NB4 (cell line): ENCODE measurements around the gene KLRK1.
"Not testable (repeated sequence)": the region's sequence is repeated elsewhere in the genome, so short reads cannot be mapped to it uniquely, and the experiment has no call there.

ENCODE experiments used
- DNase-seq: peaks from one replicate; pipeline ENCODE4 v3.0.0; 2010; ENCODE audit warnings: low read depth
- H3K4me3 ChIP-seq: one replicate; pipeline ENCODE4 v1.5.1; 2011; ENCODE audit warnings: mild to moderate bottlenecking, low read depth, low read length, moderate library complexity
- CTCF ChIP-seq: IDR thresholded peaks from one replicate; pipeline ENCODE4 v1.5.1; 2012; ENCODE audit warnings: low read depth, low read length
- MAX ChIP-seq: IDR thresholded peaks from 2 replicates; pipeline ENCODE4 v1.6.1; 2011; ENCODE audit warnings: low read depth, low read length
- MYC ChIP-seq: IDR thresholded peaks from 2 replicates; pipeline ENCODE4 v1.6.1; 2011; ENCODE audit warnings: low read depth, low read length
- POLR2A ChIP-seq: IDR thresholded peaks from 2 replicates; pipeline ENCODE4 v1.6.1; 2011; ENCODE audit warnings: mild to moderate bottlenecking; ENCODE audit not compliant: insufficient read length; ENCODE audit errors: extremely low read depth

KLRK1 gene

DNA sequence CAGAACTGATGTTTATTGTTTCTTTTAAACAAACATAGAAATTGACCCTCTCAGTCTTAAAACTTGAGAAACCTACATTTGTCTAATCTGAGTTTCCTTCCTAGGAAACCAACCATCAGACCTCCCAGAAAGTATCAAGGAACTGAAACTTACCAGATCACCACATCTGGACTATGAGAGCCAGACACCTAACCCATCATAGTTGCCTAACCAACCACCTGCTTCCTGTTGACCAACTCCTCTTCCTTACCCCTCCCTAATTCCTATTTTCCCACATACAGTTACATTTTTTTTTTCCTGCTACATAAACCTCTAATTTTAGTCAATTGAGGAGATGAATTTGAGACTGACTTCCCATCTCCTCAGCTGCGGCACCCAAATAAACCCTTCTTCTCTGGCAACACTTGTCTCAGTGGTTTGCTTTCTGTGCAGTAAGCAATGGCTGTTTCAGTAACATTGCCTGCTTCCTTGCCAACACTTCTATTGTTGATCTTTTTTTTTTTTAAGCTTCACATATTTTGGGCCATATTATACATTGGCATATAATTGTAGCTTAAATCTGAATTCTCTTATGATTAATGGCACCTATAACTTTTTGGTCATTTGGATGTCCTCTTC is 47.8 kb downstream of the KLRK1 start:
- DNase-seq: peak; percentile 62
- H3K4me3 ChIP-seq: no peak overlapping the region
- TF ChIP-seq MAX (no peak), MYC (no peak), CTCF (no peak)

DNA sequence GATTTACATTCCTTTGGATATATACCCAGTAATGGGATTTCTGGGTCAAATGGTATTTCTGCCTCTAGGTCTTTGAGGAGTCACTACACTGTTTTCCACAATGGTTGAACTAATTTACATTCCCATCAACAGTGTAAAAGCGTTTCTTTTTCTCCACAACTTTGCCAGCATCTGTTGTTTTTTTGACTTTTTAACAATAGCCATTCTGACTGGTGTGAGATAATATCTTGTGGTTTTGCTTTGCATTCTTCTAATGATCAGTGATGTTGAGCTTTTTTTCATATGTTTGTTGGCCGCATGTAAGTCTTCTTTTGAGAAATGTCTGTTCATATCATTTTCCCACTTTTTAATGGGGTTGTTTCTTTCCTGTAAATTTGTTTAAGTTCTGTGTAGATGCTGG is 48.9 kb downstream of the KLRK1 start:
- not testable (repeated sequence) for DNase-seq, H3K4me3 ChIP-seq

DNA sequence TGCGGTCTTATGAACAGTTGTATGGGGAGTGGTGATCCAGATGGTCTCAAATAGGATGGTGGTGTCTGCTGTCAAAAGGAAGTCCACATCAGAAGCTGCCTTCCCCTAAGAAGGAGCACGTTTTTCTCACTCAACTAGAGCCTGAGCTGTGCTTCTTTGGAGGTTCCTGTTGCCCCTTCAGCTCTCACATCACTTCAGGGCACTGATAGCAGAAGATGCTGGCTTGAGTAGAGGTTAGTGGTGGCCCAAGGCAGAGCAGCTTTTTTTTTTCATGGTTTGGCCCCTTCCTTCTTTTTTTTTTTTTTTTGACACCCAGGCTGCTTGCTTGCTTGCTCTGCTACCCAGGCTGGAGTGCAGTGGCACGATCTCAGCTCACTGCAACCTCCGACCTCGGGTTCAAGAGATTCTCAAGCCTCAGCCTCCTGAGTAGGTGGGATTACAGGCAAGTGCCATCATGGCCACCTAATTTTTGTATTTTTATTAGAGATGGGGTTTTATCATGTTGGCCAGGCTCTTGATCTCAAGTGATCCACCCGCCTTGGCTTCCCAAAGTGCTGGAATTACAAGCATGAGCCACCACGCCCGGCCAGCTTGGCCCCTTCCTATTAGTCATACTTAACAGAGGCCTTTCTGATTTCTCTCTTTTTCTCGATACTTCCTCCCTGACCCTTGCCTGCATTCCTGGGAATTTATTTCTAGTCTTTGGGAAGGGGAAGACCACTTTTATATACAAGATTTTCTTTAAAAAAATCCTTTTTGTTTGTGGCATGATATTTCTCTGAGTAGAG is 50.6 kb downstream of the KLRK1 start:
- DNase-seq: no peak
- TF ChIP-seq CTCF (no peak), MYC (no peak), MAX (no peak), POLR2A (no peak)
- H3K4me3 ChIP-seq: no peak overlapping the region

DNA sequence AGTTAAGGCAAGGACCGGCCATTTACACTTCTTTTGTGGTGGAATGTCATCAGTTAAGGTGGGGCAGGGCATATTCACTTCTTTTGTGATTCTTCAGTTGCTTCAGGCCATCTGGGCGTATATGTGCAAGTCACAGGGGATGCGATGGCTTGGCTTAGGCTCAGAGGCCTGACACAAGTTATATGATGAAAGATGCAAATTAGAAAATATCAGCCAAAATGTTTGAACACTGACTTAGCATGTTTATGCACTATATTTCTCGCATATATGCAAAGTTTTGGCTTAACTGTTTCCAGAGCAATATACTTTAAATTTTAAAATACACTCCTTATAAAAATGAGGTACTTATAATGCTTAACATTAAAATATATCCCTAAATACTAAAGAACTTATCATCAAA is 51.4 kb downstream of the KLRK1 start:
- not testable (repeated sequence) for DNase-seq, H3K4me3 ChIP-seq

DNA sequence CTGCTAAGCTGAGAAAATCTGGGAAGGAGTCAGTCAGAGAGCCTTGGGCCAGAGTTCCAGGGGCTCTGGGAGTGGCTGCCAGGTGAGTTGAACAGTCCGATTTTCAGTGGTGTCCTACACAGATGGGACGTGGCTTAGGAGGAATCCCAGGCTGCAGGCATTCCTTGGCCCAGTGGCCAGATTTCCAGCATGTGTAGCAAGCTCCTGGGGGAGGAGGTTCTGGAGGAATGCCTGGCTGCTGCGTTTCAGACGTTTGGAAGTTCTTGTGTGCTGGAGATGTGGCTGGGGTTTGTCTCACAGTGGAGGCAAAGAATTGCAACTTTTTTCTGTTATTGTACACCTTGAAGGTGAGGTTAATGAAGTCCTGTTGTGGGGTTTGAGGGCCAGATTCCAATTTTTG is 53.6 kb downstream of the KLRK1 start:
- not testable (repeated sequence) for H3K4me3 ChIP-seq, DNase-seq

- peak; percentile 67 for DNase-seq
- H3K4me3 ChIP-seq: no peak overlapping the region
- peak; percentile 69 for TF ChIP-seq CTCF
- no peak for TF ChIP-seq MYC
Measured at GRCh38 chr12:10331642-10332239, 58.1 kb downstream of the KLRK1 start.

GRCh38 chr12:10328691-10329090 is 61.1 kb downstream of the KLRK1 start:
- H3K4me3 ChIP-seq, DNase-seq: not testable (repeated sequence)
